ENCODE data around the gene ZG16. TPM values are rescaled to one million over a fixed set of nuclear protein-coding genes. Genes with fewer than 3 reads are reported as not detected.
A peak's percentile ranks its signal among the peaks of the same experiment; 100 is the strongest.
"Not testable (repeated sequence)": the region's sequence is repeated elsewhere in the genome, so short reads cannot be mapped to it uniquely, and the experiment has no call there.

ZG16 gene
- total RNA-seq, 2 experiments from 2014 or later = not detected

- H3K9me3 Mint-ChIP-seq (ENCODE audit: low read depth); DNase-seq; H3K27me3 Mint-ChIP-seq; CTCF ChIA-PET; H3K4me3 Mint-ChIP-seq; POLR2A ChIA-PET; ATAC-seq: not testable (repeated sequence)
- H3K36me3 Mint-ChIP-seq (ENCODE audit: low read depth) = peaks cover 25% of the 10 kb centered on the region
- peak overlapping the region; percentile 33 for H3K27ac Mint-ChIP-seq
- H3K4me1 Mint-ChIP-seq = peaks cover 79% of the 10 kb centered on the region
- intact Hi-C loops (cut with DNase I, micrococcal nuclease) = loop anchor here in 1 of 2 experiments (10.0 kb wide), 1 partner anchor 716 kb away; no protein-coding TSS in a partner anchor
Measured at GRCh38 chr16:29740630-29741015, 37.4 kb upstream of the ZG16 start.

- Mint-ChIP-seq H3K4me3 (no peak overlapping the region), H3K36me3 (ENCODE audit: low read depth) (peaks cover 28% of the 10 kb centered on the region), H3K27ac (no peak overlapping the region), H3K27me3 (no peaks in the 10 kb centered on the region), H3K9me3 (ENCODE audit: low read depth) (no peaks in the 10 kb centered on the region), H3K4me1 (peaks cover 82% of the 10 kb centered on the region)
- ATAC-seq (no peak), DNase-seq (no peak)
- CTCF ChIA-PET = interaction anchor here (0.6 to 4.0 kb wide), 5 partner anchors 8 to 73 kb away, joined by 3 to 16 read pairs (median 6); partner anchors contain the start of gene PAGR1
- intact Hi-C loops (cut with DNase I, micrococcal nuclease) = loop anchor here in 1 of 2 experiments (10.0 kb wide), 1 partner anchor 718 kb away; no protein-coding TSS in a partner anchor
- POLR2A ChIA-PET = interaction anchor here (0.7 kb wide), 1 partner anchor 8 kb away, joined by 4 read pairs; no protein-coding TSS in a partner anchor
Measured at GRCh38 chr16:29742683-29743275, 35.3 kb upstream of the ZG16 start.

GRCh38 chr16:29743475-29743826, 34.6 kb upstream of the ZG16 start:
- DNase-seq (no peak), ATAC-seq (no peak)
- Mint-ChIP-seq H3K4me3 (peak overlapping the region; percentile 64), H3K27ac (peak overlapping the region; percentile 76), H3K36me3 (ENCODE audit: low read depth) (peaks cover 28% of the 10 kb centered on the region), H3K27me3 (no peaks in the 10 kb centered on the region), H3K4me1 (peaks cover 78% of the 10 kb centered on the region), H3K9me3 (ENCODE audit: low read depth) (no peaks in the 10 kb centered on the region)
- intact Hi-C loops (cut with DNase I, micrococcal nuclease) = loop anchor here in 1 of 2 experiments (10.0 kb wide), 1 partner anchor 719 kb away; no protein-coding TSS in a partner anchor
- ChIA-PET CTCF (interaction anchor here (0.6 to 4.0 kb wide), 6 partner anchors 9 to 73 kb away, joined by 3 to 16 read pairs (median 5); partner anchors contain the start of gene PAGR1), POLR2A (interaction anchor here (0.7 kb wide), 1 partner anchor 9 kb away, joined by 4 read pairs; no protein-coding TSS in a partner anchor)

GRCh38 chr16:29743827-29744531, 34.1 kb upstream of the ZG16 start:
- ATAC-seq = peak; percentile 15
- peaks cover 74% of the 10 kb centered on the region for H3K4me1 Mint-ChIP-seq

GRCh38 chr16:29744541-29745101, 33.4 kb upstream of the ZG16 start:
- CTCF ChIA-PET = interaction anchor here (1.0 to 4.0 kb wide), 4 partner anchors 10 to 45 kb away, joined by 3 to 16 read pairs (median 7); partner anchors contain the start of gene KIF22
- Mint-ChIP-seq H3K4me3 (peak overlapping the region; percentile 97), H3K4me1 (peaks cover 72% of the 10 kb centered on the region), H3K36me3 (ENCODE audit: low read depth) (peaks cover 31% of the 10 kb centered on the region), H3K27ac (peak overlapping the region; percentile 97), H3K27me3 (no peaks in the 10 kb centered on the region), H3K9me3 (ENCODE audit: low read depth) (no peaks in the 10 kb centered on the region)
- POLR2A ChIA-PET = interaction anchor here (0.6 to 0.7 kb wide), 2 partner anchors 42 to 712 kb away, joined by 3 read pairs; no protein-coding TSS in a partner anchor
- intact Hi-C loops (cut with DNase I, micrococcal nuclease) = loop anchor here (1.0 to 10.0 kb wide), 4 partner anchors 12 to 720 kb away; partner anchors contain the start of gene TAOK2 (in 1 of the 2)
- peak; percentile 21 for DNase-seq
- ATAC-seq = no peak

More at GRCh38 chr16:29743827-29744531, 34.1 kb upstream of the ZG16 start:
- intact Hi-C loops (cut with DNase I, micrococcal nuclease) = loop anchor here (2.0 to 10.0 kb wide), 2 partner anchors 43 to 719 kb away; no protein-coding TSS in a partner anchor
- CTCF ChIA-PET = interaction anchor here (1.0 to 4.0 kb wide), 5 partner anchors 9 to 72 kb away, joined by 3 to 16 read pairs (median 6); partner anchors contain the start of gene PAGR1
- peaks cover 30% of the 10 kb centered on the region for H3K36me3 Mint-ChIP-seq (ENCODE audit: low read depth)
- peak; percentile 61 for DNase-seq
- no peaks in the 10 kb centered on the region for H3K27me3 Mint-ChIP-seq
- POLR2A ChIA-PET = interaction anchor here (0.6 to 0.7 kb wide), 2 partner anchors 42 to 712 kb away, joined by 3 read pairs; no protein-coding TSS in a partner anchor
- H3K4me3 Mint-ChIP-seq = peak overlapping the region; percentile 97
- peak overlapping the region; percentile 76 for H3K27ac Mint-ChIP-seq
- H3K9me3 Mint-ChIP-seq (ENCODE audit: low read depth) = no peaks in the 10 kb centered on the region

- no peaks in the 10 kb centered on the region for H3K9me3 Mint-ChIP-seq (ENCODE audit: low read depth)
- POLR2A ChIA-PET = interaction anchor here (1.6 kb wide), 1 partner anchor 43 kb away, joined by 4 read pairs; no protein-coding TSS in a partner anchor
- intact Hi-C loops (cut with DNase I, micrococcal nuclease) = loop anchor here (1.0 to 10.0 kb wide), 4 partner anchors 13 to 720 kb away; partner anchors contain the start of gene TAOK2 (in 1 of the 2)
- H3K4me1 Mint-ChIP-seq = peaks cover 65% of the 10 kb centered on the region
- peaks cover 32% of the 10 kb centered on the region for H3K36me3 Mint-ChIP-seq (ENCODE audit: low read depth)
- peak overlapping the region; percentile 97 for H3K4me3 Mint-ChIP-seq
- peak; percentile 64 for ATAC-seq
- peak overlapping the region; percentile 97 for H3K27ac Mint-ChIP-seq
- peak; percentile 74 for DNase-seq
- CTCF ChIA-PET = interaction anchor here (0.5 to 4.0 kb wide), 3 partner anchors 40 to 268 kb away, joined by 3 to 16 read pairs (median 4); partner anchors contain the start of gene KIF22
- H3K27me3 Mint-ChIP-seq = no peaks in the 10 kb centered on the region
Measured at GRCh38 chr16:29745121-29745852, 32.8 kb upstream of the ZG16 start.

- peak; percentile 78 for ATAC-seq
- peak within 1 kb of the TSS; percentile 97 for H3K27ac Mint-ChIP-seq
- peaks cover 59% of the 10 kb centered on the region for H3K4me1 Mint-ChIP-seq
- POLR2A ChIA-PET = interaction anchor here (0.7 to 1.6 kb wide), 6 partner anchors 9 to 82 kb away, joined by 3 to 7 read pairs (median 4); no protein-coding TSS in a partner anchor
- intact Hi-C loops (cut with DNase I, micrococcal nuclease) = loop anchor here (1.0 to 10.0 kb wide), 7 partner anchors 14 to 721 kb away; partner anchors contain the start of genes KIF22 (in 2 of the 2) and TAOK2 (in 1 of the 2)
- CTCF ChIA-PET = interaction anchor here (0.7 to 4.0 kb wide), 5 partner anchors 11 to 71 kb away, joined by 4 to 16 read pairs (median 4); no protein-coding TSS in a partner anchor
- peak within 1 kb of the TSS; percentile 97 for H3K4me3 Mint-ChIP-seq
- no peaks in the 10 kb centered on the region for H3K27me3 Mint-ChIP-seq
- peaks cover 32% of the 10 kb centered on the region for H3K36me3 Mint-ChIP-seq (ENCODE audit: low read depth)
- DNase-seq = peak; percentile 93
- no peaks in the 10 kb centered on the region for H3K9me3 Mint-ChIP-seq (ENCODE audit: low read depth)
Measured at GRCh38 chr16:29745853-29746345, 32.2 kb upstream of the ZG16 start, which contains the start of gene C16orf54. C16orf54 (minus strand) TSS chr16:29745990; CDS start chr16:29744951, 1,039 bp downstream.

GRCh38 chr16:29746518-29746917, 31.5 kb upstream of the ZG16 start:
- intact Hi-C loops (cut with DNase I, micrococcal nuclease) = loop anchor here (1.0 to 10.0 kb wide), 5 partner anchors 44 to 722 kb away; partner anchors contain the start of genes KIF22 (in 2 of the 2) and TAOK2 (in 1 of the 2)
- peaks cover 53% of the 10 kb centered on the region for H3K4me1 Mint-ChIP-seq
- ATAC-seq = not testable (repeated sequence)

GRCh38 chr16:29747947-29748759, 29.9 kb upstream of the ZG16 start:
- ATAC-seq (no peak), DNase-seq (no peak)
- POLR2A ChIA-PET = interaction anchor here (0.6 kb wide), 1 partner anchor 81 kb away, joined by 3 read pairs; no protein-coding TSS in a partner anchor
- CTCF ChIA-PET = interaction anchor here (1.4 kb wide), 1 partner anchor 38 kb away, joined by 4 read pairs; no protein-coding TSS in a partner anchor
- Mint-ChIP-seq H3K36me3 (ENCODE audit: low read depth) (peaks cover 18% of the 10 kb centered on the region), H3K27me3 (no peaks in the 10 kb centered on the region), H3K9me3 (ENCODE audit: low read depth) (no peaks in the 10 kb centered on the region), H3K27ac (no peak overlapping the region), H3K4me3 (no peak overlapping the region), H3K4me1 (peaks cover 43% of the 10 kb centered on the region)
- intact Hi-C loops (cut with DNase I, micrococcal nuclease) = loop anchor here in 1 of 2 experiments (5.0 to 10.0 kb wide), 2 partner anchors 224 to 723 kb away; partner anchors contain the start of gene TAOK2

More at GRCh38 chr16:29746518-29746917, 31.5 kb upstream of the ZG16 start:
- CTCF ChIA-PET = interaction anchor here (0.7 to 4.0 kb wide), 5 partner anchors 11 to 70 kb away, joined by 4 to 16 read pairs (median 4); no protein-coding TSS in a partner anchor
- not testable (repeated sequence) for H3K27me3 Mint-ChIP-seq; H3K9me3 Mint-ChIP-seq (ENCODE audit: low read depth); DNase-seq
- Mint-ChIP-seq H3K27ac (peak overlapping the region; percentile 97), H3K4me3 (peak overlapping the region; percentile 97), H3K36me3 (ENCODE audit: low read depth) (peaks cover 31% of the 10 kb centered on the region)
- POLR2A ChIA-PET = interaction anchor here (0.7 to 1.6 kb wide), 6 partner anchors 8 to 83 kb away, joined by 3 to 7 read pairs (median 4); no protein-coding TSS in a partner anchor
